ENCODE measurements around the gene TOX2. TPM values are rescaled to one million over a fixed set of nuclear protein-coding genes. Genes with fewer than 3 reads are reported as not detected.

The TOX2 gene
- total RNA-seq, 1 experiment from 2014 or later: 117 TPM

- no peak overlapping the region for H3K27ac ChIP-seq (ENCODE audit: low read depth, low read length, poor library complexity, severe bottlenecking)
- H3K27me3 ChIP-seq (replicated peaks; ENCODE audit: insufficient read depth, low read depth, low read length, poor library complexity): no peaks in the 10 kb centered on the region
- peaks cover 43% of the 10 kb centered on the region for H3K4me1 ChIP-seq (ENCODE audit: insufficient read depth, low read length, poor library complexity, severe bottlenecking)
- intact Hi-C loops (cut with micrococcal nuclease; ENCODE audit: unreplicated experiment): no loop called here
- POLR2A ChIA-PET (ENCODE audit: low non-redundant PET): no interaction called here
- no peaks in the 10 kb centered on the region for H3K9me3 ChIP-seq (ENCODE audit: low read depth, low read length, poor library complexity, severe bottlenecking)
- H3K36me3 ChIP-seq (ENCODE audit: insufficient read depth, low read length, poor library complexity, severe bottlenecking): peaks cover 14% of the 10 kb centered on the region
- no TSS peak for BruUV-seq (replicated peaks)
- CTCF ChIA-PET: no interaction called here
- no peak for TF ChIP-seq CTCF (conservative IDR thresholded peaks at IDR 0.05; ENCODE audit: low read depth, low read length)
- TF ChIP-seq EZH2 (IDR thresholded peaks at IDR 0.05; ENCODE audit: borderline replicate concordance, low read depth, low read length, poor library complexity, severe bottlenecking): no peak
- H3K4me3 ChIP-seq (ENCODE audit: low read depth, low read length, poor library complexity, severe bottlenecking): no peak overlapping the region
- peak; percentile 46 for DNase-seq (ENCODE audit: low spot score)
Observed at GRCh38 chr20:44011251-44011940, 96.7 kb downstream of the TOX2 start.

GRCh38 chr20:44012466-44013226 lies 98.0 kb downstream of the TOX2 start:
- Histone ChIP-seq H3K27ac (ENCODE audit: low read depth, low read length, poor library complexity, severe bottlenecking) (no peak overlapping the region), H3K9me3 (ENCODE audit: low read depth, low read length, poor library complexity, severe bottlenecking) (no peaks in the 10 kb centered on the region), H3K36me3 (ENCODE audit: insufficient read depth, low read length, poor library complexity, severe bottlenecking) (peaks cover 5% of the 10 kb centered on the region), H3K27me3 (replicated peaks; ENCODE audit: insufficient read depth, low read depth, low read length, poor library complexity) (no peaks in the 10 kb centered on the region), H3K4me1 (ENCODE audit: insufficient read depth, low read length, poor library complexity, severe bottlenecking) (peaks cover 46% of the 10 kb centered on the region), H3K4me3 (ENCODE audit: low read depth, low read length, poor library complexity, severe bottlenecking) (no peak overlapping the region)
- POLR2A ChIA-PET (ENCODE audit: low non-redundant PET): no interaction called here
- CTCF ChIA-PET: no interaction called here
- TF ChIP-seq EZH2 (IDR thresholded peaks at IDR 0.05; ENCODE audit: borderline replicate concordance, low read depth, low read length, poor library complexity, severe bottlenecking): no peak
- no peak for TF ChIP-seq CTCF (conservative IDR thresholded peaks at IDR 0.05; ENCODE audit: low read depth, low read length)
- DNase-seq (ENCODE audit: low spot score): no peak
- no TSS peak for BruUV-seq (replicated peaks)
- intact Hi-C loops (cut with micrococcal nuclease; ENCODE audit: unreplicated experiment): no loop called here

GRCh38 chr20:44014807-44015732 lies 100.4 kb downstream of the TOX2 start:
- ChIA-PET CTCF (no interaction called here), POLR2A (ENCODE audit: low non-redundant PET) (interaction anchor here (0.5 kb wide), 1 partner anchor 729 kb away, joined by 3 read pairs; no protein-coding TSS in a partner anchor)
- no peaks in the 10 kb centered on the region for H3K36me3 ChIP-seq (ENCODE audit: insufficient read depth, low read length, poor library complexity, severe bottlenecking)
- peak; percentile 47 for DNase-seq (ENCODE audit: low spot score)
- BruUV-seq (replicated peaks): no TSS peak
- H3K4me3 ChIP-seq (ENCODE audit: low read depth, low read length, poor library complexity, severe bottlenecking): no peak overlapping the region
- no peaks in the 10 kb centered on the region for H3K27me3 ChIP-seq (replicated peaks; ENCODE audit: insufficient read depth, low read depth, low read length, poor library complexity)
- intact Hi-C loops (cut with micrococcal nuclease; ENCODE audit: unreplicated experiment): no loop called here
- H3K9me3 ChIP-seq (ENCODE audit: low read depth, low read length, poor library complexity, severe bottlenecking): no peaks in the 10 kb centered on the region
- no peak overlapping the region for H3K27ac ChIP-seq (ENCODE audit: low read depth, low read length, poor library complexity, severe bottlenecking)
- peaks cover 53% of the 10 kb centered on the region for H3K4me1 ChIP-seq (ENCODE audit: insufficient read depth, low read length, poor library complexity, severe bottlenecking)
- TF ChIP-seq CTCF (conservative IDR thresholded peaks at IDR 0.05; ENCODE audit: low read depth, low read length): no peak
- no peak for TF ChIP-seq EZH2 (IDR thresholded peaks at IDR 0.05; ENCODE audit: borderline replicate concordance, low read depth, low read length, poor library complexity, severe bottlenecking)

Measured in A673 (cell line).